KOPT-K1 (cell line): ENCODE data around the gene NXN.
"Not testable (repeated sequence)": the region's sequence is repeated elsewhere in the genome, so short reads cannot be mapped to it uniquely, and the experiment has no call there.

Experiments used
- H3K27ac ChIP-seq: fragments of 200-600 bp; sonication (generic); 2 replicates; pipeline ENCODE4 v1.5.1; 2016; ENCODE audit warnings: antibody characterized with exemption, mild to moderate bottlenecking, low read depth, low read length; ENCODE audit not compliant: poor library complexity, severe bottlenecking
- H3K36me3 ChIP-seq: fragments of 200-600 bp; sonication (generic); 2 replicates; pipeline ENCODE4 v1.5.1; 2017; ENCODE audit warnings: antibody characterized with exemption, mild to moderate bottlenecking, low read length, moderate library complexity; ENCODE audit not compliant: insufficient read depth
- H3K9me3 ChIP-seq: fragments of 200-600 bp; sonication (generic); 2 replicates; pipeline ENCODE4 v1.5.1; 2017; ENCODE audit warnings: antibody characterized with exemption, low read length, mild to moderate bottlenecking; ENCODE audit not compliant: insufficient read depth, poor library complexity, severe bottlenecking

Gene NXN

DNA sequence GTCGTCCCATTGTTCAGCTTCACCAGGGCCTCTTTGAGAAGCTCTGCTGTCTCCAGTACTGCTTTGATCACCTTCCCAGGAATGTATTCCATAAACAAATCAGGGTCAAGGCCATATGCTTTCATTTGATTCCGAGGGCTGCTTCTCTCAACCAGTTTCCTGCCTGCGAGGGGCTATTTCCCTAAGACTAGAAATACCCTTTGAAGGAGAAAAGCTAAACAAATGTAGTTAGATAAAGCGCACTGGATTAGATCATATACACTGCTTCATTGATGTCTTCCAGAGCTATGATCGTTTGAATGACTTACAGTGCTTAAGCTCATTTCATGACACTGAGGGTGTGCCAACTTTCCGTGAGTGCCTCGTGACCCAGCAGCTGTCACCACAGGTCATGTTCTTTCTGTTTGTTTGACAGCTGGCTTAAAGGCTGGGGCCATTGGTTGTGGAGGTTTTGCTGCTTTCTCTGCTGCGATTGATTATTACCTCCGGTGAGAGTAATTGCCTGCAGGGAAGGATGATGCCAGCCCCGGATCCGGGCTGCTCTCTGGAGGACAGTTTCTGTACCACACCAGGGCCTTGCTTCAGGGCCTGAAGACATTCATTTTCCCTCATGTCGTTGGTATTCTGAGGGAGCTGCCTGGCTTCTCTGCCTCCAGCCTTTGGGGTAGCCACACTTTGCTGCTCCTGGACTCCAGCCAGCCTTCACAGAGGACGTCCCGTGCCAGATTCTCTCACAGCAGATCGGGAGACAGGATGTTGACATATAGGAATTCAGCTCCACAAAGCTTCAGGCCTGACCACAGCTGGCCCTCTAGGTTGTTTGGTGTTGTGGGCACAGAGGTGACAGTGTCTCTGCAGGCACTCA, 21.3 kb upstream of the NXN start:
- Histone ChIP-seq H3K36me3 (peaks cover 43% of the 10 kb centered on the region), H3K27ac (no peak overlapping the region), H3K9me3 (no peaks in the 10 kb centered on the region)

DNA sequence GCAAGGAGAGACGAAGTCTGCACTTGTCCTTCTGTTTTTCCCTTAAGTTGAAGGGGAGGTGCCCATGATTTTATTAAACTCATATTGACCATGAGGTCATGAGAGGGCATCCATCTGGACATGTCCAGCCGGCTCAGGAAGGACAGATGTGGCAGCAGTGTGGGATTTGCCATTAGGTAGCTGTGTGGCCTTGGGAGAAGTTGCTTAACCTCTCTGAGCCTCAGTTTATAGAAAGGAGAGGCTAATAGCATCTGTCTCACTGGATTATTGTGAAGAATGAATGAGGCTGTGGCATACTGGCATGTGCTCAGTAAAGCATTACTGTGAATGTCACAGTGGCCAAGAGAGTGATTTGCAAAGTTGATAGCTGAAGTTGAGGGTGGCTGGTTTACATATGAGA, 18.5 kb upstream of the NXN start:
- H3K36me3 ChIP-seq, result peaks cover 37% of the 10 kb centered on the region
- peak overlapping the region; percentile 96 for H3K27ac ChIP-seq
- peaks cover 24% of the 10 kb centered on the region for H3K9me3 ChIP-seq

DNA sequence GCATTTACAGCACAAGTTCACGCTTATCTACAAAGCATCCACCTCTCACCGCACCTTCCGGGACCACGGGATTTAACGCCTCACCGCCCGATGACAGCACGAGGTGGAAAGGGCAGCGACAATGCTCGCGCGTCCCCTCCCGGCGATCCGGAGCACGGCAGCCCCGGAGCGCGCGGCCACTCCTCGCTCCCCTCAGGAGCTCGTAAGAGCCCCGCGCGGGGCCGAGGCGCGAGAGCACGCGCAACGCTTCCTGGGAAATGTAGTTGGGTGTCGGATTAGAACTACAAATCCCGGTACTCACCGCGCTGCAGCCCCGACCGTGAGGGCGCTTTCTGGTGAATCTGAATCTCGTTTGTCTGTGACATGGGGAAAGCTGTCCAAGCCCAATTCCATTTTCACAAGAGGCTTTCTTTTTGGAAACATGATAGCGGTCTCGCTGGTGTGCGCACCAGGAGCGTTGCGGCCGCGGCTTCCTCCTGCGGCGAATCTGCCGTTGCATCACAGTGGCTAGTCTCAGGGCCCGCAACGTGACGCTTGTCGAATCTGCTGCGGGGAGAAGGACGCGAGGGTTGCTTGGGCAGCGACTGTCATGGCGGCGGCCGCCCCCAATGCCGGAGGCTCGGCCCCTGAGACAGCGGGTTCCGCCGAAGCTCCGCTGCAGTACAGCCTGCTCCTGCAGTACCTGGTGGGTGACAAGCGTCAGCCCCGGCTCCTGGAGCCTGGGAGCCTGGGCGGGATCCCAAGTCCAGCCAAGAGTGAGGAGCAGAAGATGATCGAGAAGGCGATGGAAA, 17.2 kb upstream of the NXN start, which contains the start of gene TIMM22:
Gene TIMM22 (plus strand): TSS at position 576 of the 791 bp plus-strand sequence. CDS start 14 bp downstream, at position 590.
- peak within 1 kb of the TSS; percentile 96 for H3K27ac ChIP-seq
- peaks cover 35% of the 10 kb centered on the region for H3K9me3 ChIP-seq
- peaks cover 24% of the 10 kb centered on the region for H3K36me3 ChIP-seq

DNA sequence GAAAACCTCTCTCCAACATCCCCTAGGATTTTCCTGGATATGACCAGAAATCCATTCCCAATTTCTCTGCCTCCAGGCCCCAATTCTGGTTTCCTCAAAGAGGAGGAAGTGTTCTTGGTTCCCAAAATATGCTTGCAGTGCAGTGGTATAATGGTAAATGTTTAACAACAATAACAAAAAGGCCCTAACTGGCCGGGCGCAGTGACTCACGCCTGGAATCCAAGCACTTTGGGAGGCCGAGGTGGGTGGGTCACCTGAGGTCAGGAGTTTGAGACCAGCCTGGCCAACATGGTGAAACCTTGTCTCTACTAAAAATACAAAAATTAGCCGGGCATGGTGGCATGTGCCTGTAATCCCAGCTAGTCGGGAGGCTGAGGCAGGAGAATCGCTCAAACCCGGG, 15.7 kb upstream of the NXN start:
- peaks cover 35% of the 10 kb centered on the region for H3K9me3 ChIP-seq
- H3K27ac ChIP-seq, H3K36me3 ChIP-seq: not testable (repeated sequence)

DNA sequence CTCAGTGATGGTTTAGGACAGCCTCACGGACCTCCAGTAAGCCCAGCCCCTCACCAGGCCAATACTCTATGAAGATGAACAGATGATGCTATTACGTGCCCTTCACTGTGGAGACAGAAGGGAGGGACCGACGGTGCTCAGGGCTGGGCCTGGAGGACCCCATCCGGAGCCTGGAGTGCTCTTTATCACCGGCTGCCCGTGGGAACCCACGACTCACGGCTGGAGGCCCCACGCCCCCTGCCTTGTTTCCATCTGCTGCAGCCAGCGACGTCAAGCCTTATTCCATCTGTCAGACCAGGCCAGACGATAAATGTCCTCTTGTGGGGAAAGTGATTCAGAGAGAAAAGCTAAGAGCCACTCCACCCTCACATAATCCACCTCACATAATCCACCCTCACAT, 13.4 kb upstream of the NXN start:
- no peaks in the 10 kb centered on the region for H3K36me3 ChIP-seq
- peaks cover 35% of the 10 kb centered on the region for H3K9me3 ChIP-seq
- H3K27ac ChIP-seq, result no peak overlapping the region

DNA sequence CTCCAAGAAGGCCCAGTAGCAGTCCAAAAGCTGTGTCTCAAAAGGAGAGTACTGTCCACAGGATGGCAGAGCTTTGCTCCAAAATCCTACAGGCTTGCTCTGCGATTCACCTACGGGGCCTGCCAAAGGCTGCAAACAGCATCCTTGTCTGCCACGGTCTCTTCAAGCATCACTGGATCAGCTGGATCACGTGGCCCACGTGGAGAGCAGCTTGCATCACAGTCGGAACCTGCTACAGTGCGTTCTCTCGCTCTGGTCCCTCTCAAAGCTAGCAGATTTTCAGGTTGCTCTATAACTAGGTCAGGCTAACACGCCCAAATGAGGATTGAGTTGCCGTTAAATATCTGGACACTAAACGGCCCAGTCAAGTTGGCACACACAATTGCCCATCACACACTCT, 9.0 kb upstream of the NXN start:
- peaks cover 15% of the 10 kb centered on the region for H3K9me3 ChIP-seq
- no peak overlapping the region for H3K27ac ChIP-seq
- no peaks in the 10 kb centered on the region for H3K36me3 ChIP-seq

DNA sequence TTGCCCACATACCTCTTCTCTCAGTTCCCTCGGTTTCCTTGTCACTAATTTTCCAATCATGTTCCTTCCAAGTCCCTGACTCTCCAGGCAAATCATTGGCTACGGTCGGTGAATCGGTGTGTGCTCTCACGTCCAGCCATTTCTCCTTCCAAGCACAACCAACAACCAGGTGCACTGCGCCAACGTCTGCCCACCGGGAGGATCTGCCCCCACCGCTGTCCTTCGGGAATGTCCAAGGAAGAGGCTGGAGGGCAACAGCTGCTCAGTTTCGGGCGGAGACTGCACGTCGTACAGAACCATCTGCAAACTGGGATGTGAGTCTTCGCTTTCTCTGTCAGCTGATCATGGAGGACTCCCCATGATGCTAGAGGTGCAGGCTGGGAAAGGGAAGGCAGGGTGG, 8.4 kb upstream of the NXN start:
- Histone ChIP-seq H3K27ac (no peak overlapping the region), H3K36me3 (no peaks in the 10 kb centered on the region), H3K9me3 (peaks cover 9% of the 10 kb centered on the region)

DNA sequence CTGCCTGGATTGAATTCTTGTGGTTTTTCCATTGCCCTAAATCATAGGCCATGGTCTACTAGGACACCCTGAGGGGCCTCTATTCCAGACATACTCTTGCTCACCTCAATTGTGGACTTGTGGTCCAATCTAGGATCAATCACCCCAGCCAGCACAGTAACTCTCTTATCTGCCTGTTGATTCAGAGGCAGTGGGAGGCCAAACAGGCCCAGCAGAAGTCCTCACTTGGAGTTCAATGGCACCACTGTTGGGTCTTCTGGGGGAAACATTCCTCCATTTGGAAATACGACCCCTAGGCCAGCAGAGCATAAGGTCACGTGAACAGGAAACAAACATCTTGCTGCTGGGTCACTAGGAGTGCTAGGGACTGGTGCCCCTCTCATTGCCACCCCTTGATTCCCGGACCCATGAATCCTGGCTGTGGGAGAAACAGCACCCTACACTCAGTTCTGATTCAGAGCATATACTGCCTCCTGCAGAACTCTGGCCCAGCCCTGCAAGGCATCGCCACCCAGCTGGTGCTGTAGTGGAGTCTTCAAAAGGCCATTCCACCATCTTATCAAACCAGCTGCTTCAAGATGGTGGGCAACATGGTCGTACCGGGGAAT, 6.8 kb upstream of the NXN start:
- H3K36me3 ChIP-seq, result no peaks in the 10 kb centered on the region
- no peaks in the 10 kb centered on the region for H3K9me3 ChIP-seq
- H3K27ac ChIP-seq, result no peak overlapping the region

DNA sequence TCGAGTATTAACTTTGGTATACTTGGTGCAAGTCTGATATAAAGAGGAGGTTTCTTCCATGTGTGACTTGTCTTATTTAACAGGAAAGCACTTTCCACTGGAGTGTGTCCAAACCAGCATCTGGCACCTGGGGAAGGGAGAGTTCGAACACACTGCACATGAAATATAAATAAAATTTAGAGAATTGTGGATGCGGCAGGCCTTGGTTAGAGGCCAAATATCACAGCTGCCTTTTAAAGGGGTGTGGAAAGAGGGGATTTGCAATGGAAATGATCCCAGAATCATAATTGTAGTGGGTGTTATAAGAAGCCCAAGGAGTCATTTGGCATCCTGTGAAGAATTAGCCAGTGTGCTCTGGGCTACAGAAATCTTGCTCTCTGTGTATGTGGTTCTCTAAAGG, 4.3 kb upstream of the NXN start:
- H3K36me3 ChIP-seq, result no peaks in the 10 kb centered on the region
- H3K27ac ChIP-seq, result no peak overlapping the region
- no peaks in the 10 kb centered on the region for H3K9me3 ChIP-seq

DNA sequence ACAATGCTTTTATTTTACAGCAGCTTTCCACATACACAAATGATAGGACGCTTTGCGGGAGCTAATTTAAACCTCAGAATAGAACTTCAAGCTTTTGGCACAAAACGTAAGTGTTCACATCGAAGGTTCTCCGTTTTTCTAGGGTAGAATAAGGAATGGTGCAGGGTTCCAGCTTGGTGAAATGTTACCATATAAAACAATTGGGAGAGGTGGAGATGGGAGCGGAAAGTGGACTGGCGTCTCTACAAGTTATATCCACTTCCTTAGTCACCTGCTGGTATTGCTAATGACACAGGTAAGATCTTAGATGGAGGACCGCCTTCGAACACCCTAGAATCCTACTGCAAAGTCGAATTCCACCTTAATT, 1.7 kb upstream of the NXN start:
- Histone ChIP-seq H3K27ac (no peak overlapping the region), H3K36me3 (no peaks in the 10 kb centered on the region), H3K9me3 (no peaks in the 10 kb centered on the region)

DNA sequence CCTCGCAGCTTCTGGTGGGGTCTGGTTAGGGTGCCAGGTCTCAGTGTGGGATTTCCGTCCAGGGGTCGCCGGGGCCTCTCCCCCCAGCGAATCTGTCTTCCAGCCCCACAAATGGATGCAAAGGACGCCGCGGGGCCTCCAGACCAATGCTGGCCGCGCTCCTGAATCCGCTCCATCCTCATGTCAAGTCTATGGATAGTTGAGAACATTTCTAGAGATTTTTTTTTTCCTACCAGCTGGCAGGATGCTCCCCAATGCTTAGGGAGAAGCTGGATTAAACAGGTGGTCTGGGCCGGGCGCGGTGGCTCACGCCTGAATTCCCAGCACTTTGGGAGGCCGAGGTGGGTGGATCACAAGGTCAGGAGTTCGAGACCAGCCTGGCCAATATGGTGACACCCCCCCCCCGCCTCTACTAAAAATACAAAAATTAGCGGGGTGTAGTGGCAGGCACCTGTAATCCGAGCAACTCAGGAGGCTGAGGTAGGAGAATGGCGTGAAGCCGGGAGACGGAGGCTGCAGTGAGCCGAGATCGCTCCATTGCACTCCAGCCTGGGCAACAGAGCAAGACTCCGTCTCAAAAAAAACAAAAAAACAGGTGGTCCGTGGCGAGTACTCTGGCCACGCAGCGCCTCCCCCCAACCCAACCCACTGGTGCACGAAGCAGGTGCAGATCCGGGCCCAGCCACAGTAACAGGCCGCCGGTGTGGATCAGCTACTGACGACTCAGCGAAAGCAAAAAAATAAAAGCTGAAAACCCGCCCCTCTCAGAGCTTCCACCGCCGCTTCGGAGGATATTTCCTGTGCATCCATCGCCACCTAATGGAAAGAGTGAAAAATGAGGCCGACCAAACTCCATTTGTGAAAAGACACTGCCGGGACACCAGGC, 1.1 kb upstream of the NXN start:
- Histone ChIP-seq H3K36me3 (no peaks in the 10 kb centered on the region), H3K9me3 (no peaks in the 10 kb centered on the region), H3K27ac (no peak overlapping the region)

DNA sequence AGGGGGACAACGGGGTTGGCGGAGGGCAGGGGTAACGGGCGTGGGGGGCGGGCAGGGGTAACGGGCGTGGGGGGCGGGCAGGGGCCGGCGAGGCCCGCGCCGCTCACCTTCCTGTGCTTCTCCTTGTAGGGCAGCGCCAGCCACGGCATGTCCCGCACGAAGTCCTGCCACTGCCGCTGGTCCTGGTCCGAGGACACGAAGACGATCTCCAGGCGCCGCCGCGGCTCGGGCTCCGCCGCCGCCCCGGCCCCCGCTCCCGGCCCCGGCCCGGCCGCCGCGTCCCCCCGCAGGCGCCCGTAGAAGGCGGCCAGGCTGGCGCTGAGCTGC, 401 bp downstream of the NXN start:
- H3K9me3 ChIP-seq, result no peaks in the 10 kb centered on the region
- H3K27ac ChIP-seq, result no peak overlapping the region
- no peaks in the 10 kb centered on the region for H3K36me3 ChIP-seq

DNA sequence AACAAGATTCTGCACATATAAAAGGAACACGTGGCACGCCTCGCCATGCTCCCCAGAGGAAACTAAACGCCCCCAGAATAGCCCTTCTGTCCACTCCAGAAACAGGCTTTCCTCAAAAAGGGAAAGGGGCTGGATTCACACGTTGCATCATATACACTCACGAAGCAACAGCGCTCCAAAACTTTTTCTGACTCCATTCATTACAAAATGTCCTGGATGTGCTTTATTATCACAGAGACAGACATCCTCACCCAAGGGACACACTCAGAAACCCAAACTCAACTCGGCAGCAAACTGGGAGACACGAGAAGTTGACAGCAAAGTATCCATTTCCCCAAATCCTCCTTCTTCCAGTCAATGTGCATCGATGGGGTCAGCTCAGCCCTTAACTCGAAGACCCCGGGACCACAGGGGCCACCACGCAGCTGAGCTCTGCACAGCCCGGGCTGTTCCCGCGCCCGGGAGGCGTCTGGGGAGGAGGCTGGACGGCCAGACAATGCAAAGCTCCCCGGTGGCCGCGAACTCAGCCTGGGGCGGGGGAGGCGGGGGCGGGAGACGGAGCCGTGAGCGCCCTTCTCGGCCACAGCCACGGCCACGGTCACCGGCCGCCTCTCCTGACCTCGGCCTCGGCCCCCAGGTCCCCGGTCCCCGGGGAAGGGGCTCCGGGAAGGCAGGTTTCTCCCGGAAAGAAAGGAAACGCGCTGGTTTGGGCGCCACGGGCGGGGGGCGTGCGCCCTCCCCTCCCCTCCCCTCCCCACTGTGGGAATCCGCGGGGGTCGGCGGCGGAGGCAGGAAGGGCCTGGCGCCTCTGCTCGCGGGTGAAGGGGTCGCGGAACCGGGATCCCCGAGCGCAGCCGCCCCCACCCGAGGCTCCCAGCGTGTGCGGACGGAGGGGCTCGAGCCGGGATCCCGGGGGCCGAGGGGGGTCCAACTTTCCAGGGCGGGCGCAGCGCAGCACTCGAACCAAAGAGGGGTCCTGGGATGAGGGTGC, 1.2 kb downstream of the NXN start:
- Histone ChIP-seq H3K36me3 (no peaks in the 10 kb centered on the region), H3K9me3 (no peaks in the 10 kb centered on the region), H3K27ac (no peak overlapping the region)

DNA sequence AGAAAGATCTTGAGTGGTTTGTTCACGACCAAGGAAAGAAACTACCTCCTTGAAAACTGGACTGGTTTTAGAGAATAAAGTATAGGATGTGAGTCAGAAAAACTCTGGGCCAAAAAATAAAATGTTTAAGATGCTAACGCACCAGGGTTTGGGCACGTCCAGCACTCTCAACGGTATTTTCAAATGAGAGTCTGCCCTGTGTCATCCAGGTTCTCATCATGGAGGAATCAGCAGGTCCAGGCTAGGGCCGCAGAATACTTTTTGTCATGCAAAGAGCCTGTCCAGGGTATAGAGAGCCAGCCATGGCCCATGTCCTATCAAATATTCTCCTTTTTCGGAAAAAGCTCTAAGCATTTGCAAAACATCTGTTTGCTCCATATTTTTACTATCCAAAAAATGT, 2.4 kb downstream of the NXN start:
- no peaks in the 10 kb centered on the region for H3K9me3 ChIP-seq
- H3K36me3 ChIP-seq, result no peaks in the 10 kb centered on the region
- H3K27ac ChIP-seq, result no peak overlapping the region
